CD4-positive, alpha-beta T cell treated with Interleukin-10 for 1 hour (primary cell): ENCODE measurements around the gene LAX1.
"Not testable (repeated sequence)": the region's sequence is repeated elsewhere in the genome, so short reads cannot be mapped to it uniquely, and the experiment has no call there.

ENCODE experiments used
- DNase-seq: peaks from one replicate; pipeline ENCODE4 v3.0.0-alpha.2; 2020

The LAX1 gene

DNA sequence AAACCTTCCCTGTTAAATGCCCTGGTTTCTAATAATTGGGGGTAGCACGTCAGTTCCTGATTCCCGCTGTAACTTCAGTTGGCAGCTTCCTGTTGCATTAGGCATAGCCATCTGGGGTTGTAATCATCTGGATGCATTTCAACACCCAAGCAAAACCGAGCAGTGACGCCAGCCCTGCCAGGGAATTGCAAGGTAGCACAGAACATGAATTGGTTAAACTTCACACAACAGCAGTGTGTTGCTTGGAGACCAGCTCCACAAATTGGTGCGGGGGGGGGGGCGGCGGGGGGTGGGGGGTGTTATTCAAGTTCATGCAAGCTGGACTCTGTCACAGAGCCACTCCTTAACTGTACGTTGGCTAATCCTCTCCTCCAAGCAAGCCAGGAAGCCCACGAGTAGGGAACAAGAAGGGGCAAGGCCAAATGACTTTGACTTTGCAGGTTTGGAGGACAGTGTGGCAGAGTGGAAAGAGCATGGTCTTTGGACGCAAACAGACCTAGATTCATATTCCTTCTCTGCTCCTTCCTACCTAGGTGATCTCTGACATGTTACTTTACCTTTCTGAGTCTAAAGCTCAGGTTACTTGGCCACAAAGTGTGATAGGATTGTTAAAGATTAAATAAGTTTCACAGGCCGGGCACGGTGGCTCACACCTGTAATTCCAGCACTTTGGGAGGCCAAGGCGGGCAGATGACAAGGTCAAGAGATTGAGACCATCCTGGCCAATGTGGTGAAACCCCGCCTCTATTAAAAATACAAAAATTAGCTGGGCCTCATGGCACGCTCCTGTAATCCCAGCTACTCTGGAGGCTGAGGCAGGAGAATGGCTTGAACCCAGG, 4.7 kb downstream of the LAX1 start:
- DNase-seq = no peak

DNA sequence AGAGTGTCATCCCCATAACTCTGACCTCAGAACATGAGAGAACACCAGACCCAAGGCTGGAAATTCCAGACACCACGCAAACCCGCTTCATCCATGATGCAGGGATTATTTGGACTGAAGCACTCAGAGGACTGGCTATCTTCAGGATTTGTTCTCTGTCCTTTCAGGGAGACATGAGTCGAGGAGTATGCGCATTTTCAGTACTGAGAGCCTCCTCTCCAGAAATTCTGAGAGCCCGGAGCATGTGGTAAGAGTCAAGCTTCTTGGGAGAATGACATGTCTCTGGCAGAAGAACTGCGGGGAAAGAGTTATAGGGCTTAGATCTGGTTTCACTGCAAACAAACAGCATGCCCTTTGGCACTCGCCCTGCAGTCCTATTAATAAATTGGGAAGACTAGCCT, 6.9 kb downstream of the LAX1 start:
- DNase-seq = no peak

- DNase-seq = no peak
Measured at GRCh38 chr1:203772836-203773235, 7.9 kb downstream of the LAX1 start.

GRCh38 chr1:203776636-203777035, 11.7 kb downstream of the LAX1 start:
- peak; percentile 24 for DNase-seq

DNA sequence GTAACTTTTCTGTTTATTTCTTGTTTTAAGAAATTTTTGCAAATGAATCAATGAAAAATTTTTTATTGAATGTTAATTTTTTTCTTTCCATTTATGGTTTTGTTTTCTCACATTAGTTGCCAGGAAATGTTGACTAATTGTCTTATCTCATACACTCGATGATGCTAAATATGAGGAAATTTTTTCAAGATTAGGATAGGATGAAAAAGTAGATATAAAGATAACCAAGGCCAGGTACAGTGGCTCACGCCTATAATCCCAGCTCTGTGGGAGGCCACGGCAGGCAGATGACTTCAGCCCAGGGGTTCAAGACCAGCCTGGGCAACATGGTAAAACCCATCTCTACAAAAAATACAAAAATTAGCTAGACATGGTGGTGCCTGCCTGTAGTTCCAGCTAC, 12.6 kb downstream of the LAX1 start:
- no peak for DNase-seq

DNA sequence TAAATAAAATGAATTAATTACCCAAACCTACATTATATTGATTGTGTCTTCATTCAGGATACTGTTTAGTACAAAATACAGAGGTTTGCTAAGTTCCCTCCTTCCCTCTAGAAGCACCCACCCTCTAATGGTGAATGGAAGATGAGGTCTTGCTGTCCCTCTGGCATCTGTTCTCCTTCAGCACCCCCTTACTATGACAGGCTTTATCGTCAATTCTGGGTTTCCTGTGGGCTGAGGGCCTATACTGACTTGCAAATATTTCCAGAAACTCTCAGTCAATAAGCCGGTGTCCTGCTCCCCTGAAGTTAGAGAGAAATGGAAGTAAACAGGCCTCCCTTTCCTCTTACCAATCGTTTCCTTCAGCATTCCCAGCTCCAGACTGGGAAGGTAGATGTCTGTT, 13.2 kb downstream of the LAX1 start:
- no peak for DNase-seq

DNA sequence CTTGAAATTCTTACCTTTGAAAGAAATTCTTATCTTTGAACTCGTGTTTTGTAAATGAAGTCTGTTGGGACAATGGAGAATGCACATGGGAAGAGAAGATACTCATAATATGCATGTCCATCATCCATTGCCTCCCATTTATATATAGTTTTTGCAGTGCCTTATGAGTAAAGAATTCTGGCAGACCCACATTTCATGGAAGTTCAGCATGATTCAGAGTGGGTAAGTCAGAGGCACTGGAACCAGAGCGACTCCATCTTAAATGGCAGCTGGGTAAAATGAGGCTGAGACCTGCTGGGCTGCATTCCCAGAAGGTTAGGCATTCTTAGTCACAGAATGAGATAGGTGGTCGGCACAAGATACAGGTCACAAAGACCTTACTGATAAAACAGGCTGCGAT, 13.8 kb downstream of the LAX1 start:
- no peak for DNase-seq

- no peak for DNase-seq
Measured at GRCh38 chr1:203781962-203782361, 17.0 kb downstream of the LAX1 start.

GRCh38 chr1:203789966-203790365, 25.0 kb downstream of the LAX1 start:
- no peak for DNase-seq

- DNase-seq = no peak
Measured at GRCh38 chr1:203791498-203791897, 26.5 kb downstream of the LAX1 start.

DNA sequence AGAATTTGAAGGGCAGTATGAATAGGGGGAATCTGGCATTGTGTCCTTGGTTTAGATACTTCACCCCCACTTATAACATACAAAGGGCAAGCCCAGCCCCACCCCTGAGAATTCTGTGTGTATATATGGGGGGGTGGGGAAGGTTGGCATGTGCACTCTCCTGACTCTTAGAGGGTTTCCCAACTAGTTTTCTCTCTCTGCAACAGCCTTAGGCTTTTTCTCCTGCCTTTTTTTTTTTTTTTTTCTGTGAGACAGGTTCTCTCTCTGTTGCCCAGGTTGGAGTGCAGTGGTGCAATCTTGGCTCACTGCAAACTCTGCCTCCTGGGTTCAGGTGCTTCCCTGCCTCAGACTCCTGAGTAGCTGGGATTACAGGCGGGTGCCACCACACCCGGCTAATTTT, 27.5 kb downstream of the LAX1 start:
- DNase-seq = no peak

DNA sequence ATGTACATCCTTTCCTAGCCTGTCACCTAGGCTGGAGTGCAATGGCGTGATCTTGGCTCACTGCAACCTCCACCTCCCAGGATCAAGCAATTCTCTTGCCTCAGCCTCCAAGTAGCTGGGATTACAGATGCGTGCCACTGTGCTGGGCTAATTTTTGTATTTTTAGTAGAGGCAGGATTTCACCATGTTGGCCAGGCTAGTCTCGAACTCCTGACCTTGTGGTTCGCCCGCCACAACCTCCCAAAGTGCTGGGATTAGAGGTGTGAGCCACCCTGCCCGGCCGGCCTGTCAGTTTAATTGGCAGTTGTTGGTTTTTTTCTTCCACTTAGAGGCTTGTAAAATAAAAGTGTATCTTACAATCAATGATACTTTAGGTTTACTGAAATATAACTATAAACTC, 28.6 kb downstream of the LAX1 start:
- DNase-seq = not testable (repeated sequence)

DNA sequence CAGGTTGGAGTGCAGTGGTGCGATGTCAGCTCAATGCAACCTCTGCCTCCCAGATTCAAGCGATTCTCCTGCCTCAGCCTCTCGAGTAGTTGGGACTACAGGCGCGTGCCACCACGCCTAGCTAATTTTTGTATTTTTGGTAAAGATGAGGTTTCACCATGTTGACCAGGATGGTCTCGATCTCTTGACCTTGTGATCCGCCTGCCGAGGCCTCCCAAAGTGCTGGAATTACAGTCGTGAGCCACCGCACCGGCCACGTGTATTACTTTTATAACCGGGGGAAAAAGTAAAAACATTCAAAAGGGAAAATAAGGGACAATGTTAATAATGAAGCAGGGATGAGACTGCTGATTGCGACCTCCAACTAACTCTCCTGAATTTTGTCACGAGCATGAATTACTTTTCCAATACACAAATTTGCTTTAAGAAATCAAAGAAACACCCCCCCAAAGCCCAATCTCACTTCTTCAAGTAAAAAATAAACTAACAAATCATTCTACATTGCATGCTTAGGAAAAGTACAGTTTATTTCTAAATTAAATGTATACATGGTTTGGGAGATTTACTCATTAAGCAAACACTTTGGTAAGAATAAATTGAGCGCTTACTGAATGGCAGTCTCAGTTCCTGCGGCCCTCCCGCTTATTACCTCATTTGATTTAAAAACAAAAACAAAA, 29.9 kb downstream of the LAX1 start:
- no peak for DNase-seq

GRCh38 chr1:203795441-203796235, 30.7 kb downstream of the LAX1 start, which contains the start of the genes ZBED6 and ZC3H11A:
Gene ZBED6 (plus strand): TSS chr1:203795623. CDS start chr1:203797523, 1,900 bp downstream.
Gene ZC3H11A (plus strand): TSS chr1:203795623. CDS start chr1:203817071, 21,448 bp downstream.
- DNase-seq = peak; percentile 99

DNA sequence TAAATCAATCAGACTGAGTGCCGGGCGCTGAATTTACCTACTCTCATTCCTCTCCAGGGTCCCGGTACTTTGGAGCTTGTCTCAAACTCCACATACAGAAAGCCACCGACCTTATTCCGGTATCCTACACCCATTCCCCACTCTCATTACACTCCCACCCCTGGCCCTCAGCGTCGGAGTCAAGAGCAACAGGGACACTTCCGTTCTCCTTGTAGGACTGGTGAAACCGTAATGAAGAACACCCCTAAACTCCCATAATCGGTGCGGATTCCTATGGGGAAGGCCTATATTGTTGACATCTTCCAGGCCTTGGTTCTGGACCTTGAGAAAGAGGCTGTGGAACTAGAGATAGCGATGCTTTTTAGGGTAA, 31.2 kb downstream of the LAX1 start:
- DNase-seq = no peak

DNA sequence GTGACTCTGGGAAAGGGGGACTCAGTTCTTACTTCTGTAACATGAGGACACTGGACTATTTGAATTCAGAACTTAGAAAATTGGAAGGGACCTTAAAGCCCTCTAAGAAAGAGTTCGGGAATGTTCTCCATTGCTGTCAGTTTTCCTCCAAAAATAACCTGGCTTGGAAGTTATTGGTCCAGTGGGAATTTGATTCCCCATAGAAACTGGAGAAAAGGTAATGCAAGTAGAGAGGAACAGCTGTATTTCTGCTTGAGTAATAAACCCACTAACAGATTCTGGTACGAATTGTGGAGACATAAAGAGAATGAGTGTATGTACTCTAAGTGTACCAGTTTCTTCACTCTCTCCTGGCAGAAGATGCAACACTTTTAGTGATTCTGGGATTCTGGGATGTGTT, 32.2 kb downstream of the LAX1 start:
- DNase-seq = no peak

DNA sequence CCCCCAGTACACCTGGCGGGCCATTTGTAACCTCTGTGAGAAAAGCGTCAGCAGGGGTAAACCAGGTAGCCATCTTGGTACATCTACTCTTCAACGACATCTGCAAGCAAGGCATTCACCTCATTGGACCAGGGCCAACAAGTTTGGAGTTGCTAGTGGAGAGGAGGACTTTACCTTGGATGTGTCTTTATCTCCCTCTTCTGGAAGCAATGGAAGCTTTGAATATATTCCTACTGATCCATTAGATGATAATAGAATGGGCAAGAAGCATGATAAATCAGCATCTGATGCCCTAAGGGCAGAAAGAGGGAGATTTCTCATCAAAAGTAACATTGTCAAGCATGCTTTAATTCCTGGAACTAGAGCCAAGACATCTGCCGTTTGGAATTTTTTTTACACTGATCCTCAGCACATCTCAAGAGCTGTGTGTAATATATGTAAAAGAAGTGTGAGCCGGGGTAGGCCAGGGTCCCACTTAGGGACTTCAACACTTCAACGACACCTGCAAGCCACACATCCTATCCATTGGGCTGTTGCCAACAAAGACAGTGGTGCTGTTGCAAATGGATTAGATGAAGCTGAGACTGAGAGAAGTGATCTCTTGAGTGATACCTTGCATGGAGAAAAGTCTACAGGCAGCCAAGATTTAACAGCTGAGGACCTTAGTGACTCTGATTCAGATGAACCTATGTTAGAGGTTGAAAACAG, 33.1 kb downstream of the LAX1 start:
- no peak for DNase-seq

DNA sequence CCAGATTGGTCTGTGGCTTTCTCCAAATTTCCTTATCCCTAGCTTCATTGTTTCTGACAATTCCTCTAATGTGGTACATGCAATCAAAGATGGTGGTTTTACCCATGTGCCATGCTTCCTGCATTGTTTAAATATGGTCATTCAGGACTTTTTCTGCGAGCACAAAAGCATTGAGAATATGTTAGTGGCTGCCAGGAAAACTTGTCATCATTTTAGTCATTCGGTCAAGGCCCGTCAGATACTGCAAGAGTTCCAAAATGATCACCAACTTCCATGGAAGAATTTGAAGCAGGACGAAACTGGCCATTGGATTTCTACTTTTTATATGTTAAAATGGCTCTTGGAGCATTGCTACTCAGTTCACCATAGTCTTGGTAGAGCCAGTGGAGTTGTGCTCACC, 34.2 kb downstream of the LAX1 start:
- no peak for DNase-seq

DNA sequence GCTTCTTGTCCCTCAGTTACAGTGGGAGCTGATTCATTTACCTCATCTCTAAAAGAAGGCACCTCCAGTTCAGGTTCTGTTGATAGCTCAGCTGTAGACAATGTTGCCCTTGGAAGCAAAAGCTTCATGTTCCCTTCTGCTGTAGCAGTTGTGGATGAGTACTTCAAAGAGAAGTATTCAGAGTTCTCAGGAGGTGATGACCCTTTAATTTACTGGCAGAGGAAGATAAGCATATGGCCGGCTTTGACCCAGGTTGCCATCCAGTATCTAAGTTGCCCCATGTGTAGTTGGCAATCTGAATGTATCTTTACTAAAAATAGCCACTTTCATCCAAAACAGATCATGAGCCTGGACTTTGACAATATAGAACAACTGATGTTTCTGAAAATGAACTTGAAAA, 35.0 kb downstream of the LAX1 start:
- DNase-seq = no peak

- DNase-seq = no peak
Measured at GRCh38 chr1:203805689-203806088, 40.7 kb downstream of the LAX1 start.

GRCh38 chr1:203807196-203807595, 42.2 kb downstream of the LAX1 start:
- DNase-seq = no peak

GRCh38 chr1:203813581-203814341, 48.8 kb downstream of the LAX1 start:
- no peak for DNase-seq
